GM23338 (cell line): ENCODE results near the gene SUCLG2. TPM values are rescaled to one million over a fixed set of nuclear protein-coding genes. Genes with fewer than 3 reads are reported as not detected.

Source experiments
- ATAC-seq: fragments of 200-7000 bp; cut with Tn5 transposase; 3 replicates; pipeline ENCODE4 v1.9.1; 2020
- DNase-seq: peaks from one replicate; pipeline ENCODE4 v3.0.0-alpha.2; 2015; ENCODE audit warnings: low spot score
- H2AFZ ChIP-seq: fragments of 200-600 bp; sonication (generic); 2 replicates; pipeline ENCODE4 v1.8.0; 2016; ENCODE audit warnings: antibody characterized with exemption, mild to moderate bottlenecking, moderate library complexity
- H3F3A ChIP-seq: fragments of 200-600 bp; sonication (generic); replicated peaks from 2 replicates; pipeline ENCODE4 v1.8.0; 2017; ENCODE audit warnings: antibody characterized with exemption, mixed run types, low read depth
- H3K27ac ChIP-seq: fragments of 200-600 bp; sonication (generic); 2 replicates; pipeline ENCODE4 v1.6.1; 2016; ENCODE audit warnings: low read depth
- H3K27me3 ChIP-seq: fragments of 200-600 bp; sonication (generic); 2 replicates; pipeline ENCODE4 v1.8.0; 2016; ENCODE audit warnings: mild to moderate bottlenecking, mixed run types, moderate library complexity; ENCODE audit not compliant: insufficient read depth
- H3K36me3 ChIP-seq: fragments of 200-600 bp; sonication (generic); 2 replicates; pipeline ENCODE4 v1.8.0; 2016; ENCODE audit warnings: mild to moderate bottlenecking; ENCODE audit not compliant: insufficient read depth
- H3K4me1 ChIP-seq: fragments of 200-600 bp; sonication (generic); 2 replicates; pipeline ENCODE4 v1.8.0; 2016; ENCODE audit warnings: mild to moderate bottlenecking, moderate library complexity; ENCODE audit not compliant: insufficient read depth
- H3K4me2 ChIP-seq: fragments of 200-600 bp; sonication (generic); 2 replicates; pipeline ENCODE4 v1.7.1; 2017; ENCODE audit warnings: mixed run types
- H3K4me3 ChIP-seq: fragments of 200-600 bp; sonication (generic); 2 replicates; pipeline ENCODE4 v1.6.1; 2016; ENCODE audit warnings: mixed run types
- H3K79me2 ChIP-seq: fragments of 200-600 bp; sonication (generic); replicated peaks from 2 replicates; pipeline ENCODE4 v1.8.0; 2017; ENCODE audit warnings: mild to moderate bottlenecking; ENCODE audit not compliant: insufficient read depth
- H3K9me2 ChIP-seq: fragments of 200-600 bp; sonication (generic); 2 replicates; pipeline ENCODE4 v1.8.0; 2017; ENCODE audit not compliant: insufficient read depth
- H4K20me1 ChIP-seq: fragments of 200-600 bp; sonication (generic); replicated peaks from 2 replicates; pipeline ENCODE4 v1.8.0; 2017; ENCODE audit warnings: mild to moderate bottlenecking; ENCODE audit not compliant: insufficient read depth
- H3K27ac Mint-ChIP-seq: 2 replicates; pipeline ENCODE4 v1.8.0; 2020; ENCODE audit warnings: inconsistent platforms, mild to moderate bottlenecking, moderate library complexity, mixed read lengths
- H3K27me3 Mint-ChIP-seq: 3 replicates; pipeline ENCODE4 v1.8.0; 2022; ENCODE audit warnings: low read depth, mild to moderate bottlenecking, moderate library complexity, mixed read lengths, inconsistent platforms; ENCODE audit not compliant: insufficient read depth, poor library complexity
- H3K36me3 Mint-ChIP-seq: 3 replicates; pipeline ENCODE4 v1.8.0; 2021; ENCODE audit warnings: low read depth, mild to moderate bottlenecking, inconsistent platforms, moderate library complexity, mixed read lengths
- H3K4me1 Mint-ChIP-seq: 3 replicates; pipeline ENCODE4 v1.8.0; 2020; ENCODE audit warnings: mild to moderate bottlenecking, inconsistent platforms, mixed read lengths
- H3K4me3 Mint-ChIP-seq: 3 replicates; pipeline ENCODE4 v1.8.0; 2021; ENCODE audit warnings: moderate library complexity, mild to moderate bottlenecking, inconsistent platforms, mixed read lengths
- H3K9me3 Mint-ChIP-seq: 3 replicates; pipeline ENCODE4 v1.8.0; 2020; ENCODE audit warnings: moderate library complexity, mild to moderate bottlenecking, inconsistent platforms, mixed read lengths
- CREB1 ChIP-seq: fragments of 250-450 bp; sonication (Bioruptor Pico); IDR thresholded peaks from 2 replicates; pipeline ENCODE4 v1.5.0; 2020; ENCODE audit warnings: low read depth, mild to moderate bottlenecking, moderate library complexity
- CTCF ChIP-seq, 2 experiments: fragments of 200-600 bp in 1 of 2; sonication (generic) in 1 of 2; conservative IDR thresholded peaks; 2 replicates each; pipeline versions ENCODE4 v1.5.1 to v1.6.1; 2016 to 2017; ENCODE audit warnings: antibody characterized with exemption in 2 of 2, low read depth in 2 of 2, mild to moderate bottlenecking in 2 of 2, moderate library complexity in 1 of 2
- ETS1 ChIP-seq: IDR thresholded peaks from 2 replicates; pipeline ENCODE4 v1.6.1; 2016; ENCODE audit warnings: antibody characterized with exemption
- EZH2 ChIP-seq: fragments of 200-600 bp; sonication (generic); IDR thresholded peaks from one replicate; pipeline ENCODE4 v1.8.0; 2017; ENCODE audit warnings: antibody characterized with exemption, mild to moderate bottlenecking, low read depth; ENCODE audit not compliant: unreplicated experiment
- EZH2phosphoT487 ChIP-seq: fragments of 200-600 bp; sonication (generic); IDR thresholded peaks from one replicate; pipeline ENCODE4 v1.8.1; 2018; ENCODE audit warnings: antibody characterized with exemption; ENCODE audit not compliant: unreplicated experiment
- JUNB ChIP-seq: IDR thresholded peaks from one replicate; pipeline ENCODE4 v1.6.1; 2016; ENCODE audit warnings: antibody characterized with exemption; ENCODE audit not compliant: unreplicated experiment
- NANOG ChIP-seq: IDR thresholded peaks from 2 replicates; pipeline ENCODE4 v1.6.1; 2016; ENCODE audit warnings: antibody characterized with exemption, borderline replicate concordance
- POLR2AphosphoS5 ChIP-seq: IDR thresholded peaks from 2 replicates; pipeline ENCODE4 v1.6.1; 2016; ENCODE audit warnings: antibody characterized with exemption, low read depth
- REST ChIP-seq: IDR thresholded peaks from one replicate; pipeline ENCODE4 v1.6.1; 2018; ENCODE audit warnings: antibody characterized with exemption; ENCODE audit not compliant: unreplicated experiment
- STAT1 ChIP-seq: IDR thresholded peaks from one replicate; pipeline ENCODE4 v1.6.1; 2016; ENCODE audit warnings: antibody characterized with exemption; ENCODE audit not compliant: unreplicated experiment
- ZNF114 ChIP-seq: fragments of 250-450 bp; sonication (Bioruptor Pico); IDR thresholded peaks from 2 replicates; pipeline ENCODE4 v1.5.0; 2020; ENCODE audit warnings: mild to moderate bottlenecking, moderate library complexity
- ZNF331 ChIP-seq: fragments of 250-450 bp; sonication (Bioruptor Pico); IDR thresholded peaks from 2 replicates; pipeline ENCODE4 v1.5.0; 2020; ENCODE audit warnings: low read depth, mild to moderate bottlenecking, moderate library complexity
- ZNF462 ChIP-seq: fragments of 250-450 bp; sonication (Bioruptor Pico); IDR thresholded peaks from 2 replicates; pipeline ENCODE4 v1.5.0; 2020; ENCODE audit warnings: mild to moderate bottlenecking, moderate library complexity
- polyA plus RNA-seq: library from polyadenylated mRNA; unstranded; fragments of >200 nt; fragmentation: Nextera tagmentation; extraction: Ambion mirVana; gene quantifications from 2 replicates; pipeline ENCODE4 v1.2.1, GENCODE V29; 2016
- total RNA-seq: library from RNA; depleted of rRNA; stranded (reverse); fragments of >200 nt; shearing (Covaris generic); gene quantifications from 2 replicates; pipeline ENCODE4 v1.2.3, GENCODE V29; 2014

The SUCLG2 gene
- total and polyA plus RNA-seq, 2 experiments from 2014 or later: 29.3 to 39.0 TPM

GRCh38 chr3:67346081-67346480, 308.3 kb downstream of the SUCLG2 start:
- no peaks in the 10 kb centered on the region for H3K9me2 ChIP-seq
- no peaks in the 10 kb centered on the region for H3K79me2 ChIP-seq
- H3K4me3 Mint-ChIP-seq: no peak overlapping the region
- TF ChIP-seq EZH2: no peak
- TF ChIP-seq ETS1: no peak
- TF ChIP-seq POLR2AphosphoS5: no peak
- TF ChIP-seq JUNB: no peak
- TF ChIP-seq EZH2phosphoT487: no peak
- TF ChIP-seq REST: no peak
- TF ChIP-seq ZNF114 (CRISPR knock-in tag): no peak
- no peak for TF ChIP-seq ZNF462
- TF ChIP-seq CREB1: no peak
- no peak for TF ChIP-seq NANOG
- no peak for TF ChIP-seq ZNF331 (CRISPR knock-in tag)
- TF ChIP-seq CTCF (conservative IDR thresholded peaks at IDR 0.05; ENCODE audit: low read depth in 2 of 2): no peak
- no peak for TF ChIP-seq STAT1
- no peaks in the 10 kb centered on the region for H3K27me3 ChIP-seq
- H3K4me2 ChIP-seq: no peak overlapping the region
- H3K36me3 Mint-ChIP-seq: no peaks in the 10 kb centered on the region
- H3K27ac ChIP-seq: no peak overlapping the region
- no peak overlapping the region for H3K4me3 ChIP-seq
- ATAC-seq (no peak), DNase-seq (no peak)
- H3K4me1 ChIP-seq: no peaks in the 10 kb centered on the region
- H3K27me3 Mint-ChIP-seq: peaks cover 2% of the 10 kb centered on the region
- H2AFZ ChIP-seq: no peak overlapping the region
- H3K4me1 Mint-ChIP-seq: no peaks in the 10 kb centered on the region
- no peaks in the 10 kb centered on the region for H3K36me3 ChIP-seq
- no peak overlapping the region for H3K27ac Mint-ChIP-seq
- H3K9me3 Mint-ChIP-seq: no peaks in the 10 kb centered on the region; the same call in 2 of the 3 replicates
- no peaks in the 10 kb centered on the region for H4K20me1 ChIP-seq
- no peaks in the 10 kb centered on the region for H3F3A ChIP-seq
